ENCODE results near the gene USP6NL.

DNA sequence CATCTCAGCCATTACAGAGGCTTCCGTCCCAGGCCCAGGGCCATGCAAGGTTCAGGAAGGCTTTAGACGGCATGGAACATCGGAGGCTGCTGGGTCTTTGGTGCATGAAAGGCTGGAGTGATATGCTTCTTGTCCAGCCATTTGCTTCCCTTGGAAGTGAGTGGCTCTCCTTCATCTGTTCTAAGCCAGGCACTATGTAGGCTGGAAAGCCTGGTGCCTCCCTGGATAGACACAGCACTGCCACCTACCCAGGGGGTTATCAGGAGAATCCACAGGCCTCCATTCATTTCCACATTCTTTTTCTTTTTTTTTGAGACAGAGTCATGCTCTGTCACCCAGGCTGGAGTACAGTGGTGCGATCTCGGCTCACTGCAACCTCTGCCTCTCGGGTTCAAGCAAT, 31.6 kb upstream of the USP6NL start:
- TF ChIP-seq, protein P1, sequence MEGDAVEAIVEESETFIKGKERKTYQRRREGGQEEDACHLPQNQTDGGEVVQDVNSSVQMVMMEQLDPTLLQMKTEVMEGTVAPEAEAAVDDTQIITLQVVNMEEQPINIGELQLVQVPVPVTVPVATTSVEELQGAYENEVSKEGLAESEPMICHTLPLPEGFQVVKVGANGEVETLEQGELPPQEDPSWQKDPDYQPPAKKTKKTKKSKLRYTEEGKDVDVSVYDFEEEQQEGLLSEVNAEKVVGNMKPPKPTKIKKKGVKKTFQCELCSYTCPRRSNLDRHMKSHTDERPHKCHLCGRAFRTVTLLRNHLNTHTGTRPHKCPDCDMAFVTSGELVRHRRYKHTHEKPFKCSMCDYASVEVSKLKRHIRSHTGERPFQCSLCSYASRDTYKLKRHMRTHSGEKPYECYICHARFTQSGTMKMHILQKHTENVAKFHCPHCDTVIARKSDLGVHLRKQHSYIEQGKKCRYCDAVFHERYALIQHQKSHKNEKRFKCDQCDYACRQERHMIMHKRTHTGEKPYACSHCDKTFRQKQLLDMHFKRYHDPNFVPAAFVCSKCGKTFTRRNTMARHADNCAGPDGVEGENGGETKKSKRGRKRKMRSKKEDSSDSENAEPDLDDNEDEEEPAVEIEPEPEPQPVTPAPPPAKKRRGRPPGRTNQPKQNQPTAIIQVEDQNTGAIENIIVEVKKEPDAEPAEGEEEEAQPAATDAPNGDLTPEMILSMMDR (IDR thresholded peaks at IDR 0.05; ENCODE audit: borderline replicate concordance, extremely low read depth, low read length, poor library complexity, severe bottlenecking), result no peak
- no peak for TF ChIP-seq EZH2 (IDR thresholded peaks at IDR 0.05; ENCODE audit: borderline replicate concordance, low read depth, low read length, severe bottlenecking)

All from DND-41 (cell line).